HG03439 (cell line): ENCODE data around the gene STC2.
"Not testable (repeated sequence)": the region's sequence is repeated elsewhere in the genome, so short reads cannot be mapped to it uniquely, and the experiment has no call there.

Experiments
- ATAC-seq: cut with Tn5 transposase; IDR thresholded peaks from one replicate; pipeline ENCODE4 v1.9.1; 2021; ENCODE audit warnings: mild to moderate bottlenecking, moderate library complexity; ENCODE audit not compliant: unreplicated experiment

The STC2 gene, protein sequence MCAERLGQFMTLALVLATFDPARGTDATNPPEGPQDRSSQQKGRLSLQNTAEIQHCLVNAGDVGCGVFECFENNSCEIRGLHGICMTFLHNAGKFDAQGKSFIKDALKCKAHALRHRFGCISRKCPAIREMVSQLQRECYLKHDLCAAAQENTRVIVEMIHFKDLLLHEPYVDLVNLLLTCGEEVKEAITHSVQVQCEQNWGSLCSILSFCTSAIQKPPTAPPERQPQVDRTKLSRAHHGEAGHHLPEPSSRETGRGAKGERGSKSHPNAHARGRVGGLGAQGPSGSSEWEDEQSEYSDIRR

DNA sequence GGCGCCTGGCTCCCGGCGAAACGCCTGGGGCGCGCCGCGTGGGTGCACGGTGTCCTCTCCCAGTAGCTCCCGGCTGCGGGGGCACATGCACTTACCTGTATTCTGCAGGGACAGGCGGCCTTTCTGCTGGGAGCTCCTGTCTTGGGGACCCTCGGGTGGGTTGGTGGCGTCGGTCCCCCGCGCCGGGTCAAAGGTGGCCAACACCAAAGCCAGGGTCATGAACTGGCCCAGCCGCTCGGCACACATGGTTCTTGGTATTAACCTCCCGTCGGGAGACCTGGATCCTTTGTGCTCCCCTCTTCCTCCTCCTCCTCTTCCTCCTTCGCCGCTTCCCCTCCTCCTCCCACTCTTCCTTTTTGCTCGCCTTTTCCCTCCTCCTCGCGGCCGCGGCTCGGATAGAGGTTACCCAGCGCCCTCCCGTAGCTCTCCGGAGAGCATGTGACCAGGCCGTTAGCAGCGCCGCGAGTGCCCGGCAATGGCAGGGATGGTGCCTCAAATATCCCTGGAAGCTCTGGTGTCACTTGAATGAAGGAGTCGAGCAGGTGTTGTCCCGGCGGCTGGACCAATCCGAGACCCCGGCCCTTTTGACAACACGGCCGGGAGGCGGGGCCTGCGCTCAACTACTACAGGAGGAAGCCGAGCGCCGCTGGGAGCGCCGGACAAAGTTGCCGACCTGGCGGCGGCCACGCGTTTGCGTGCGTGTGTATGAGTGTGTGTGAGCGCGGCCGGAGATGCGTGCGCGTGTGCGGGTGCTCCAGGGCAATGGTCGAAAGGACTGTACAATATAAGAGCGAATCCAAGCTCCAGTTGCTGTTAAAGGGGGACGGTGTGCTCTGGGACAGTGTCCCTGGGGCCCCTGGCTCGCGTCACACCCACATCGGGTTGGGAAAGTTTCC lies at the start of gene STC2:
STC2 (minus strand) TSS at position 467 of the 896 bp plus-strand sequence; CDS start at position 246, 221 bp downstream.
- ATAC-seq: peak; percentile 42

DNA sequence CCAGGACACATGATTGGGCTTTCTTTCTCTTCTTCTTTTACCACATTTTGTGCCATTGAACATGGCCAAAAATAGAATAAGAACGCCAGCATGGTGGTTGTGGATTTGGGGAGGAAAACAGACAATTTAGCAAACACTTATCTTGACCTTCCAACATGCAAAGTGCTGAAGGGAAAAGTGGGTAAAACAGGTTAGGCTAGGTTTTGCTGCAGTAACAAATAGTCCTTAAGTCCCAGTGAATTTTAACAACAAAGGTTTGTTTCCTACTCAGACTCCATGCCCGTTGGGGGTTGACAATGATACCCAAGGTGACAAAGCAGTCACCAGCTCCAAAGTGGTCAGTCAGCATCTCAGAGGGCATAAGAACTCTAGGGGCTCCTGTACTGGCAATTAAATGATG lies 43.2 kb upstream of the STC2 start:
- ATAC-seq: no peak

DNA sequence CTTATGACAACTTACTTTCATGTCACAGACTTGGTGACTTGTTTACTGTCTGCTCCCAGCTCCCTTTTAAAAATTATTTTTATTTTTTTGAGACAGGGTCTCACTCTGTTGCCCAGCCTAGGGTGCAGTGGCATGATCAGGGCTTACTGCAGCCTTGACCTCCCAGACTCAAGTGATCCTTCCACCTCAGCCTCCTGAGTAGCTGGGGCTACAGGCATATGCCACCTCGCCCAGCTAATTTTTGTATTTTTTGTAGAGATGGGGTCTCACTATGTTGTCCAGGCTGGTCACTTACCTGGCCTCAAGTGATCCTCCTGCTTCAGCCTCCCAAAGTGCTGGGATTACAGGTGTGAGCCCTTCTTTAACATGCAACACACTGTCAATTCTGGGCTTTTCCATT lies 35.2 kb upstream of the STC2 start:
- not testable (repeated sequence) for ATAC-seq

DNA sequence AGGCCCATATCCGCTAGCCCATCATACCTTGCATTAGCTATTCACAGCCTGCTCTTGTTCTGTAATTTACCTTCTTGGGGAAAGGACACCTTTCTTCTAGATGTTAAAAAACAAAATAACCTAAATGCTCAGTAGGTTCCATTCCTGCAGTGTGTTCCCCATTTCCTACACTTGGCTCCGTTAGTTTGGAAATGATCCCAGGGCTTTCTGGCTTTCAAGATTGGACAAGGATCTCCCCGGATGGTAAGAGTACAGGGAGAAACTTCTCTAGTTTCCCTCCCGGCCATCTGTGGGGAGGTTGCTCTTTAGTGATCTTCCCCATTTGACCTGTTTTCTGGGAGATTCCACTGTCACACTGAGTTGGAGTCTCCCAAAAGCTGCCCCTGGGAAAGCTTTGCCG lies 27.3 kb upstream of the STC2 start:
- no peak for ATAC-seq

DNA sequence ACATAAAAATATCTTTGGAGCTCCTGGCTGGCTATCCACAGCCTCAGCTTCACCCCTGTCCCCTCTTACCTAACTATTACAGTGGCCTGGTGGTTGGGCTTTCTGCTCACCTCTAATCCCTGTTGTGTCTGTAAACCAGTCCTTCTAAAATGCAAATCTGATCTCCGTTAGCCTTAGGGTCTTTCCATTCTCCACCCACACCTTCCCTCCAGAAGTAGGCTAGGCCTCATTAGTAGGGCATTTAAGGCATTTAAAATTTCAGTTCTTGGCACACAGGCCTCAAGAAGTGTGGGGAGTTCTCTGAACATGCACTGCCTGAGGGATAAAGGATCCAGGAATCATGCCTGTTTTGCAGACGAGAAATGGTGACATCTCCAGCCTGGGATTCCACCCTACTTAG lies 26.4 kb upstream of the STC2 start:
- no peak for ATAC-seq

DNA sequence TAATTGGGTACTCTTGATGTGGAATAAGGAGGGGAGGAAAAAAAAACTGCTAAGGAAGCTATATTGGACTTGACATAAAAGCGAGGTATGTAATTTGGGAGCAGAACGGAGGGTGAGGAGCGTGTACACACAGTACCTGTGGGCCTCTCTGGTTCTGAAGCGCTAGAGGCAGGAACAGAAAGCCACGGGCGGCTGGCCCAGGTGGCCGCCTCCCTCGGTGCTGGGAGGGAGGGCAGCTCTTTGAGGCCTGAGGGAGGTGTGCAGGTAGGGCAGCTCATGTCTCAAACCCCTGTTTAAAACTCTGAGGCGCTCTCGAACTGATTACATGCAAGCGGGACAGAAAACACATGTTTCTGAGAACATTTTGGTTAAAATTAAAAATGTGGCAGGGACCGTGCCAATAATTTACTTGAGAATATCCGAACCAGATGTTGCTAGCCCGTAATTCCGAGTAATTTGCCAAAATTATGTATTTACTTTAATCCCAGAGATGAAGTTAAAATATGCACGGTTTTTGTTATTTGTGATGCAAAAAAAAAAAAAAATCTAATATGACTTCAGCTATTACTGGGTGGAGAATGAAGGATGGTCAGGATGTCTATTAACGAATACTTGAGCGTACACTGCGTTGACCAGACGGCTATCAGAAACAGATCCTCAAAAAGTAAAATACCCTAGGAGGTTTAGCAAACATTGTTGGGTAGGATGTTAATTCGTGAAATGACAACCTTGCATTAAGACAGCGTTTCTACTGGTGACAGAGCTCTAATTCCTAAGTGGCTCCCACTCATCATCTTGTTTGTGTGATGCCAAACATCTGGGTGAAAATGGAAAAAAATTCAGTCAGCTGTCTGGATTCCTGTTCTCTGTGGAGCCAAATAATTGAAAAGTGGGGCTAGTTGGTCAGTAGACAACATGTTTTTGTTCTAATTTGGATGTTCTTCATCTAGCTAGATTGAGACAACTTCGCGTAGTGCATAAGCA lies 24.4 kb upstream of the STC2 start:
- ATAC-seq: no peak

DNA sequence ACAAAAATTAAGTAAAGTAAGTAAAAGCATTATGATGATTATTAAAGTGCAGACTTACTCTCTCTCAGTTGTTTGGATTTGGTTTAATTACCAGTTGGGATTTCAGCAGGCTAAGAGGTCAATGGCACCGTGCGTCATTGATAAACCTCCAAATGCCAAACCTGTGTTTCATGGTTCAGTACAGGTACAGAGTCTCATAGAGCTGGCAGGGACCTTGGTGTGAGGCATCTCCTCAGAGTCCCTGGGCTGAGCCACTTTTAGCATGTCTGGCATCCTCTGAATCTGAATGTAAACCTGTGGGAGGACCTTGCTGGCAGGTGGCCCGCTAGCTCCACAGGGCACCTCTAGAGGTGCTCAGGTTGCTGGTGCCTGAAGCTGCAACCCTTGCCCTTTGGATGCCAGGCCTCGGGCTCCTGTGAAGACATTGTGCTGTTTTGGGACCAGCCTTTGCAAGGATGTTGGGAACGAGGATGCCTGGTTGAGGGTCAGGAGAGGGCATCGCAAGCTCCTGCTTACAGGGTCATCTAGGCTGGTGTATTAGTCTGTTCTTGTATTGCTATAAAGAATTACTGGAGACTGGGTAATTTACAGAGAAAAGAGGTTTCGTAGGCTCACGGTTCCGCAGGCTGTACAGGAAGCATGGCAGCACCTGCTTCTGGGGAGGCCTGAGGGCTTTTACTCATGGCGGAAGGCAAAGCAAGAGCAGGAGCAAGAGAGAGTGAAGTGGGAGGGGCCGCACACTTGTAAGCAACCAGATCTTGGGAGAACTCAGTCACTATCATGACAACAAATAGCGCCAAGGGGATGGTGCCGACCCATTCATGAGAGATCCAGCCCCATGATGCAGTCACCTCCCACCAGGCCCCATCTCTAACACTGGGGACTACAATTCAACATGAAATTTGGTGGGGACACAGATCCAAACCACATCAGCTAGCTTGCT lies 14.9 kb upstream of the STC2 start:
- ATAC-seq: no peak

DNA sequence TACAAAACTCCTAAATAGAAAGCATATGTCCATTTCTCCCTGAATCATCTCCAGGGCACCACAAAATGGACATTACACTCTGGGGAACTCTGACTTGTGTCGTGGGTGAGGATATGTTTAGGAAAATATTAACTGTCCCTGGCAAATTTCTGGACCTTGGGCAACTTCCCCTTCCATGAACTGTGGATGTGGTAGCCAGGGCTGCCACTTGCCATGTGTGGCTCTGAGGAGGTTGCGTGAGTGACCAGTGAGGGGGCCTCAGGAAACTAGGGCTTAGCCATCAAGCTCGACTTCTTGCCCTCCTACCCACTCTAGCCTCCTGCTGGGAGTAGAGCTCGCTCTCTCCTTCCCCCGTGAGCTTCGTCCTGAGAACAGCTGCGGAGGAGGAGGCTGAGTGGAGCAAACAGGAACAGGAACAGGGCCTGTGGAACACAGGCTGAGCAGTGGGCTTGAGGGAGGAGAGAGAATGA lies 13.8 kb upstream of the STC2 start:
- ATAC-seq: no peak

DNA sequence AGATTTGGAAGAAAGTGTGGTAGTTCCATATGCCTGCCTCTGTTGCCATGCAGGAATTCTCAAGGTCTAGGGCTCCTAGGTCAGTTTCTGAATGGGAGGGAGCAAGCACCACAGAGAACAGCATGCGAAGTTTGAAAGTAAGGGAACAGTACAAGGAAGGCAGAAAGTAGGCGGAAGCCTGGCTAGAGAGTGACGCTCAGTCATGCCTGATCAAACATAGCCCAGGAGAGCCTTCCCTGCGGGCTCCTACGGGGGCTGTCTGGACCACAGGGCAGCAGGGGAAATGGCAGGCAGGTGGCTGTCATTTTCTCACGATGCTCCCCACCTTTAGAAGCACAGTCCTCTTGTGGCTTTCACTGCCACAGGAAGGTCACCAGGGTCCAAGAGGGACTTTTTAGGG lies 12.8 kb upstream of the STC2 start:
- ATAC-seq: no peak

DNA sequence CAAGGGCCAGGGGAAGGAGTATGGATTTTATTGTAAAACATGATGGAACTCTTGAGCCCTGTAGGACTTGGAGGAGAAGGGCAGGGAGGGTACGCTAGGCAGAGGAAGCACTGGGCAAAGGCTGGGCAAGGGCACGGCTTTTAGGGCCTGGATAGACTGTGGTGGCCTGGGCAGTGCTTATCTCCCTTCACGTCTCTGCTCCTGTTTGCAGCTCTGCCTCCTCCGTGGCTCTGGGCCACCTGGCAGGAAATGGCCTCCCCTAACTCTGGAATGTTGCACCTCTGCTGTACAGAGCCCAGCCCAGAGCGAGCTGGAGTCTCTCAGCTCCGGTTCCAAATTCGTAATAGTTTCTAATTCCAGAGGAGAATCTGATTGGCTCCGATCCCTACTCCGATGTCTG lies 12.2 kb upstream of the STC2 start:
- no peak for ATAC-seq

DNA sequence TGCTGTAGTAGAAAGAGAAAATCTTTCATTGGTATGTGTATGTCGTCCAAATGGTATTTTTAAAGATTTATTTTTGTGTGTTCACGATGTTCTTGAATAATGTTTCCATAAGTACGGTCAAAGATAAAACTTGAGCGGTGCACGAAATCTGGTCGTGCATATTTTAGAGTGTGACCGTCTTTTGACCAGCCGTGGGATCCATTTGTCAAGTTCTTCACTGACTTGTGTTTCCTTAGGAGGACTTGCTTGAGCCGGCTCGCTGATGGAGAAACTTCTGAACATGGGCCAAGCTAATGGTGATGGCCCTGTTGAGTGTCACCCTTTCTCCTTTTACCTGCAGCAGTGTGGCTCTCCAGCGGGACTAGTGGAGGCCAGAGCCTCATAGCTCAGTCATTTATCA lies 11.1 kb upstream of the STC2 start:
- ATAC-seq: no peak

DNA sequence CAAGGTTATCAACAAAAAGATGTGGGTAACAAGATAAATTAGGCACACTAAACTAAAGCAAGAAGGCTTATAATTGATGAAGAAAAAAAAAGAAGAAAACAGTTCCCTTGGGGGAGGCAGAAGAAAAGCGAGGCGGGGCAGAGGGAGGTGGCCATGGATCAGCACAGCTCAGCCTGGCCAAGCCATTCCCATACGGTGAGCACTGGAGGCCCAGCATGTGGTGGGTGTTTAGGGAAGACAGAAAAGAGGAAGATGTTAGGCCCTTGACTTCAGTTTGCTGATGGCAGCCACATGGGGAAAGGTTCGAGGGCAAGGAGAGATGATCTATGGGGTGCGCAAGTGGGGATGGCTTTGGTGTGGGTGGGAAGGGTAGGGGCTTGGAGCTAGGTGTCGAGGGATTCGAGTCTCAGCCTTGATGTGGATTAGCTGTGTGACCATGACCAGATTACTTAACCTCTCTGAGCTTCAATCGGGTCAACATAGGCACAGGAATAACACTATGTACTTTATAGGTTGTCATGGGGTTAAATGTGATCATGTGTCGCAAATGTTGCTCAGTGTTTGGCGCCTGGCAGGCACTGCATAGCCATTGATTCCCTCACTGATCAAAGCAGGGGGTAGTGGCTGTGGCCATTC lies 10.3 kb upstream of the STC2 start:
- no peak for ATAC-seq

DNA sequence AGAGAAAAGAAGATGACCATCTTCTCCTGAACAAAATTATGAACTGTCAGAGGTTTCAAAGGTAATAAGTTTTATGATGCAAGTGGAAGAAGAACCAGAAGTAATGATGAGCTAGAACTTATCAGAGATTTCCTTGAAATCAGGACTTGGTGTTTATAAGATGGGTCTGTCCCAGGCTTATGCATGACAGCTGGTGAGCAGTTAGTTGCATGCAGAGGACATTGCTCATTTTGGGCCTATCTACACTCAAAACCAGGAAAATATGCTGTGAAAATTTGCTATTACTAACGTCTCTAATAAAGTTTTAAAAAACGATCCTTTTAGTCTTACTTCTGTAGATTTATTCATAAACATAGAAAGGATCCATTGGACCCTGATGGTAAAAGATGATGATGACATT lies 6.6 kb upstream of the STC2 start:
- no peak for ATAC-seq

DNA sequence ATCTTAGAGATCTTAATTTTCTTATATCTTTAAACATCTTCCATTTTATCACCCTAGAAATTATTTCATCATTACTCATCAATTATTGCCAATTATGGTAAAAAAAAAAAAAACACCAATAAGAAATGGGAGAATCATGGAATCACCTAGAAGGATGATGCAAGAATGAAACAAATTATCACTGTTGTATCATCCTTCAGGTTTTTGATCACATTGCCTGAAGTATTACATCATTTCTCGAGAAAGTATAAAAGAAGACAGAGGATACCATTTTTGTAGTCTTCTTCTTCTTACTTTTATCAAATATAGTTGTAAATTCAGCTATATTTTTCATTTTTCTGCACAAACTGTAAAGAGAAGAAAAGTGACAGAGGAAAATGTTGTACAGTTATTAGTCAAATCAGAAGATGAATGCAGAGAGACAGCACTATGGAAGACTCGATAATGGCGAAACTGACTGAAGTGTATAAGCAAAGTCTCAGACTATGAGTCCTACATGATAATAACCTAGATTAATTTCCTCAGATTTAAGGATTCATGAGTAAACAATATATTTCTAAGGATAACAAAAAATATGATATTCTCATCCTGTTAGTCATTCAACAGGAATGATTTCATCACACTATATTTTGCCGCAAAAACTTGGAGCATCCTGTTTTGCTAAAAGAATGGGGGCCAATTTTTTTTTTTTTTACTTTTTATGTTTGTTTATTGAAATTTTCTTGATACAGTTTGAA lies 5.9 kb upstream of the STC2 start:
- no peak for ATAC-seq

DNA sequence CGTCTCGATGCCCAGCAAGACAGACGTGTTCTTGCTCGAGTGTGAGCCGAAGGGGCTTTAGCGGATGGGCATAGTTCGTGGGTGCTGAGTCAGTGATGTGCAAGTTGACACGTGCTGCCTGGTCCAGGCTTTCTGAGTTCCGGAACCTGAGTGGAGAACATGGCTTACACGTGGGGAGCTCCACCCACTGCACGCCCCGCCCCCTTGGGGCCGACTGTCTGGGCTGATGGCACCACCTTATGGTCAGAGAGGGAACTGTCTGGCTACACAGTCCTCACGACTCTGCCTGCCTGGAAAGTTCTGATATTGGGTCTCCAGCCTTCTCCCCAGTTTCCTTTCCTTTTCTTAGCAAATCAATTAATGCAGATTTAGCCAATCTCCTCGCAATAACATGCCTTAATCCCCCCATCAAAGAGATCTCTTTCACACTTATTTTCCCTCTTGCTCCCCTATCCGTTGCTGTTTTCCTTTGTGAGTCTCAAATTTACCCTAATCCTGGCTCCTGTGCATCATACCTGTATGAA lies 3.8 kb upstream of the STC2 start:
- peak; percentile 65 for ATAC-seq

DNA sequence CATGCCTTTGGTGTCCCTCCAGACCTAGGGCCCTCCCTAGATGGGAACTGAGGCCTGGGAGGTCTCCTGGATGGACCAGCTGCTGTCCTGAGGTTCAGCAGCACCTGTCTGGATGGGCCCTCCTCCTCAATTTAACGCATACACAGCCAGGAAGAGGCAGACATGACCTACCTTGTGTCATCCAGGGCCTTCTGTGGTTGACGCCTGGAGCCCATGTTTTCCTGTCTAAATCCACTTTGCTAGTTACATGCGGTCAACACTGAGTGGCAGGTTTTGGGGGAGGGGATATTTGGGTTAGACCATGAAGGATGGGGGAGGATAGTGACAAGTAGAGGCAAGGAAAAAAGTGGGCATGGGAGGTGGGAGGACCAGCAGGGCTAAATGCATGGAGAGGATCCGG lies 3.1 kb upstream of the STC2 start:
- ATAC-seq: no peak

DNA sequence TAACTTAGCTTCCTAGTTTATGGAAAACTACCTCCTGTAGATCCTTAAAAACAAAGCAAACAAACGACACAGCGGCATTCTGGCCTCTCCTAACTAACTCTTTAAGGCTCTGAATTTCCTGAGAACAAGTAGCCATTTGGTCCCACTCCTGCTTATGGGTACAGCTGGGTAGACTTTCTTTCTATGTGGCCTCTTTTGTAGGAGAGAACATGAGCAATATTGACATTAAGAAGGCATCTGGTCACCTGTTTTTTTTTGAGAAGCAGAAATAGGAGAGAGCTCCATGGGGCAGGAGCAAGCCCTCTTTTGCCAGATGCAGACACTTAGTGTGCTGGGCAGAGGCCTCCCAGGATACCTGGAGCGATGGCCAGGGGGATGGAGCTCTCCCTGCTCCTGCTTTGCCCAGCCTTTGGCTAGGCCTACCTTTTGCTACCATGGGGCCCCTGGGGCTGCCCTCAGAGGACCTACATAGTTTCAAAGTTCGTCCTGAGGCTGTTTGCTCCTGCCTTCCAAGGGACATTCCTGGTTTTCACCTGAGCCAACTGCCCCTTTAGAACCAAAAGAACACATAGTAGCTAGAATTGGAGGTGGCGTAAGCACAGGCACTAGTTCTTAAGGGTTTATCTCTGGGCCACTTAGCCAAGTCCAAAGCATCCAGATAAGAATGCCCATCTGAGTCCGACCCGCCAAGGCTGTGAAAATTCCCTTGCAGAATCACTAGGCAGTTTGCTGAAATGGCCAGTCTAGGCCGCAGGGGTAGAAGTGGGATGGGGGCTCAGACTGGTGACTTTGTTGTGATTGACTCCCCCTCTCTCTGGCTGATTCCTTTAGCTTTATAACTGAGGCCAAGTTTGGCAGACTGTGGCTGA lies 2.4 kb upstream of the STC2 start:
- no peak for ATAC-seq
